ENCODE data around the gene COMMD9.

DNA sequence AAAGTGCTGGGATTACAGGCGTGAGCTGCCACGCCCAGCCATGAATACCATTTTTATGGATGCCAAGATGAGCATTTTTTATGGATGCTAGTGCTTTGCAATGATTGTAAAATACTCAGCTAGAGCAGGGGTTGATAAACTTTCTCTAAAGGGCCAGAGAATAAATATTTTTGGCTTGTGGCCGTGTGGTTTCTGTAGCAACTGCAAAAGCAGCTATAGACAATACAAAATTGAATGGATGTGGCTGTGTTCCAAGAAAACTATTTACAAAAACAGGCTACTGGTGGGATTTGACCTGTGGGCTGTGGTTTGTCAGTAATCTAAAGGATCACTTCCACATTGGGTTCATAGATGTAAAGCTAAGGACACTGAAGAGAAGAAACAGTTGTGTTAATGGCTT is 56.0 kb downstream of the COMMD9 start:
- TF ChIP-seq, protein P1, sequence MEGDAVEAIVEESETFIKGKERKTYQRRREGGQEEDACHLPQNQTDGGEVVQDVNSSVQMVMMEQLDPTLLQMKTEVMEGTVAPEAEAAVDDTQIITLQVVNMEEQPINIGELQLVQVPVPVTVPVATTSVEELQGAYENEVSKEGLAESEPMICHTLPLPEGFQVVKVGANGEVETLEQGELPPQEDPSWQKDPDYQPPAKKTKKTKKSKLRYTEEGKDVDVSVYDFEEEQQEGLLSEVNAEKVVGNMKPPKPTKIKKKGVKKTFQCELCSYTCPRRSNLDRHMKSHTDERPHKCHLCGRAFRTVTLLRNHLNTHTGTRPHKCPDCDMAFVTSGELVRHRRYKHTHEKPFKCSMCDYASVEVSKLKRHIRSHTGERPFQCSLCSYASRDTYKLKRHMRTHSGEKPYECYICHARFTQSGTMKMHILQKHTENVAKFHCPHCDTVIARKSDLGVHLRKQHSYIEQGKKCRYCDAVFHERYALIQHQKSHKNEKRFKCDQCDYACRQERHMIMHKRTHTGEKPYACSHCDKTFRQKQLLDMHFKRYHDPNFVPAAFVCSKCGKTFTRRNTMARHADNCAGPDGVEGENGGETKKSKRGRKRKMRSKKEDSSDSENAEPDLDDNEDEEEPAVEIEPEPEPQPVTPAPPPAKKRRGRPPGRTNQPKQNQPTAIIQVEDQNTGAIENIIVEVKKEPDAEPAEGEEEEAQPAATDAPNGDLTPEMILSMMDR (IDR thresholded peaks at IDR 0.05), result no peak
- no peak for TF ChIP-seq EZH2phosphoT487 (IDR thresholded peaks at IDR 0.05)
